Tibial nerve (tissue), 4 donors: ENCODE measurements around the gene UGT1A3. TPM values are rescaled to one million over a fixed set of nuclear protein-coding genes. Genes with fewer than 3 reads are reported as not detected.

Source experiments
- DNase-seq, 2 donors: peaks; one replicate each; pipeline ENCODE4 v3.0.0-alpha.2; 2019; ENCODE audit warnings: low spot score in 2 of 2
- H3K27ac ChIP-seq, 4 donors: fragments of 200-600 bp; sonication (generic) in 3 of 4; one replicate each; pipeline ENCODE4 v1.5.1; 2017 to 2019; ENCODE audit warnings: mild to moderate bottlenecking in 1 of 4
- H3K27me3 ChIP-seq, 2 donors: fragments of 200-600 bp; sonication (generic) in 1 of 2; one replicate each; pipeline versions ENCODE4 v1.5.1 to v1.6.0; 2017 to 2019
- H3K36me3 ChIP-seq, 3 donors: fragments of 200-600 bp; sonication (generic); one replicate each; pipeline ENCODE4 v1.5.1; 2018 to 2019
- H3K4me1 ChIP-seq, 4 donors: fragments of 200-600 bp; sonication (generic) in 3 of 4; one replicate each; pipeline ENCODE4 v1.5.1; 2017 to 2019
- H3K4me3 ChIP-seq, 4 donors: fragments of 200-600 bp; sonication (generic) in 3 of 4; one replicate each; pipeline ENCODE4 v1.5.1; 2017 to 2019; ENCODE audit warnings: mild to moderate bottlenecking in 1 of 4, moderate library complexity in 1 of 4
- H3K9me3 ChIP-seq, 4 donors: fragments of 200-600 bp; sonication (generic) in 3 of 4; one replicate each; pipeline ENCODE4 v1.5.1; 2017 to 2019
- EP300 ChIP-seq, 2 donors: sonication (generic); formaldehyde crosslinking; IDR thresholded peaks; one replicate each; pipeline ENCODE4 v1.6.1; 2017; ENCODE audit warnings: antibody characterized with exemption in 2 of 2, mild to moderate bottlenecking in 1 of 2
- POLR2A ChIP-seq, 2 donors: fragments of 450-650 bp; IDR thresholded peaks; one replicate each; pipeline ENCODE4 v1.6.1; 2017; ENCODE audit warnings: antibody characterized with exemption in 2 of 2, mild to moderate bottlenecking in 2 of 2, moderate library complexity in 2 of 2
- WGBS, 2 donors: methylation state at CpG; one replicate each; pipeline ENCODE4 v1.1.5; 2018; 5-methylcytosine and 5-hydroxymethylcytosine counted together
- total RNA-seq, 4 donors: library from RNA; depleted of rRNA; stranded (reverse); fragments of >200 nt; gene quantifications; one replicate each; pipeline ENCODE4 v1.1.0, GENCODE V29; 2016
- TF ChIP-seq, protein P1 (sequence below), 5 experiments: fragments of 200-600 bp in 3 of 5; fragments of 450-650 bp in 2 of 5; sonication (generic) in 3 of 5; IDR thresholded peaks; one replicate each; pipeline ENCODE4 v1.5.1; 2016 to 2019; ENCODE audit warnings: antibody characterized with exemption in 5 of 5, mild to moderate bottlenecking in 3 of 5, moderate library complexity in 2 of 5

Gene UGT1A3
- total RNA-seq, 4 donors from 2014 or later = not detected

DNA sequence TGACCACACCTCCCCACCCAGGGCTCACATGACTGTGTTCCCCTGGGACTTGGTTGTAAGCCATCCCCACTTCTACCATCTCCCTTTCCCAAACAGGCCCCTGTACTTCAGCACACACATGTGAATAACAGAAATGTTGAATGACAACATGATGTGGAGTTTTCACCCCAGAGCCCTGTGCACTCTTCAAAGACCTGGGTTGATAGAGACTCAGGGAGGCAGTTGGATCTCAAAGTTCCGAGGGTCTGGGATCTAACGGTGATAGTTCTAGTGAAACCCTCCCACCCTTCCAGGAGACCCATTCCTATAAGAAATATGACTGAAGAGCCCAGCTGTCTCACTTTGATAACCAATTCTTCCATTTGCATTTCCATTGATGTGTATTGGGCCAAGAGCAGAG, 49.2 kb downstream of the UGT1A3 start, which contains the start of gene MROH2A:
MROH2A (plus strand) TSS at position 301 of the 400 bp plus-strand sequence. CDS start 1,029 bp downstream, outside the sequence.
- TF ChIP-seq EP300 (IDR thresholded peaks at IDR 0.05) = no peak
- TF ChIP-seq, protein P1, sequence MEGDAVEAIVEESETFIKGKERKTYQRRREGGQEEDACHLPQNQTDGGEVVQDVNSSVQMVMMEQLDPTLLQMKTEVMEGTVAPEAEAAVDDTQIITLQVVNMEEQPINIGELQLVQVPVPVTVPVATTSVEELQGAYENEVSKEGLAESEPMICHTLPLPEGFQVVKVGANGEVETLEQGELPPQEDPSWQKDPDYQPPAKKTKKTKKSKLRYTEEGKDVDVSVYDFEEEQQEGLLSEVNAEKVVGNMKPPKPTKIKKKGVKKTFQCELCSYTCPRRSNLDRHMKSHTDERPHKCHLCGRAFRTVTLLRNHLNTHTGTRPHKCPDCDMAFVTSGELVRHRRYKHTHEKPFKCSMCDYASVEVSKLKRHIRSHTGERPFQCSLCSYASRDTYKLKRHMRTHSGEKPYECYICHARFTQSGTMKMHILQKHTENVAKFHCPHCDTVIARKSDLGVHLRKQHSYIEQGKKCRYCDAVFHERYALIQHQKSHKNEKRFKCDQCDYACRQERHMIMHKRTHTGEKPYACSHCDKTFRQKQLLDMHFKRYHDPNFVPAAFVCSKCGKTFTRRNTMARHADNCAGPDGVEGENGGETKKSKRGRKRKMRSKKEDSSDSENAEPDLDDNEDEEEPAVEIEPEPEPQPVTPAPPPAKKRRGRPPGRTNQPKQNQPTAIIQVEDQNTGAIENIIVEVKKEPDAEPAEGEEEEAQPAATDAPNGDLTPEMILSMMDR (IDR thresholded peaks at IDR 0.05) = no peak
- no peak for TF ChIP-seq POLR2A (IDR thresholded peaks at IDR 0.05)
- Histone ChIP-seq H3K27me3 (no peaks in the 10 kb centered on the region), H3K36me3 (no peaks in the 10 kb centered on the region), H3K4me3 (no peak within 1 kb of the TSS), H3K4me1 (no peaks in the 10 kb centered on the region), H3K9me3 (peaks cover 0 to 9% (median 0%) of the 10 kb centered on the region in 4 donors), H3K27ac (no peak within 1 kb of the TSS)
- WGBS, 2 donors = 80 to 86% methylated on average over 2 of the region's 2 CpGs
- no peak for DNase-seq

DNA sequence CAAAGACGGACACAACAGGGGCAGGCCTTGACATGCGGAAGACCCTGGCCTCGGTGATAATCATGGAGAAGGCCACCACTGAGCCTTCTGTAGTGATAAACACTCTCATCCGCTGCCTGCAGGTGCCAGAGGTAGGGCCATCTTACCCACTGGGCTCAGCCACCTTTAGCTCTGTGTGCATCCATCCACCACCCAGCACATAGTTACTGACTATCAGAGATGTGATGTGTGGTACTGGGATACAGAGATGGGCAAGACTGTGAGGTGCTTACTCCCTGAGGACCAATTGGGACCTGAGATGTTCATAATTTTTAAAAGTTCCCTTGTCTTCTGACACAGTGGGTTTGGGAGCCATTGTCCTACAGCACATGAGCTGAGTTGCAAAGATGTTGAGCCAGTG, 50.9 kb downstream of the UGT1A3 start:
- Histone ChIP-seq H3K4me3 (no peak overlapping the region), H3K27ac (no peak overlapping the region), H3K4me1 (no peaks in the 10 kb centered on the region), H3K9me3 (peaks cover 0 to 10% (median 0%) of the 10 kb centered on the region in 4 donors), H3K27me3 (no peaks in the 10 kb centered on the region), H3K36me3 (no peaks in the 10 kb centered on the region)
- no peak for DNase-seq
- 93 to 100% methylated on average over 4 of the region's 4 CpGs for WGBS, 2 donors
- TF ChIP-seq, protein P1 (IDR thresholded peaks at IDR 0.05) = no peak
- no peak for TF ChIP-seq EP300 (IDR thresholded peaks at IDR 0.05)

DNA sequence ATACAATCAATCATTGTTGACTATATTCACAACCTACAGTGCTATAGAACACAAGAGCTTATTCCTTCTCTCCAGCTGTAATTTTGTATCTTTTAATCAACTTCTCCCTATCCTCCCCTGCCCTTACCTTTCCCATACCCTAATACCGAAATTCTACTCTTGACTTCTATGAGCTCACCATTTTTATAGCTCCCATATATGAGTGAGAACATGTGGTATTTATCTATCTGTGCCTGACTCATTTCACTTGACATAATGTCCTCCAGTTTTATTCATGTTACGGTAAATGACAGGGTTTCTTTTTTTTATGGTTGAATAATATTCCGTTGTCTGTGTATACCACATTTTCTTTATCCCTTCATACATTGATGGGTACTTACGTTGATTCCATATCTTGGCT, 51.9 kb downstream of the UGT1A3 start:
- H3K4me3 ChIP-seq = no peak overlapping the region
- no peak for DNase-seq
- no peak overlapping the region for H3K27ac ChIP-seq
- H3K27me3 ChIP-seq = no peaks in the 10 kb centered on the region
- WGBS, 2 donors = 88 to 91% methylated on average over 4 of the region's 4 CpGs
- no peak for TF ChIP-seq POLR2A (IDR thresholded peaks at IDR 0.05)
- TF ChIP-seq, protein P1 (IDR thresholded peaks at IDR 0.05) = no peak
- TF ChIP-seq EP300 (IDR thresholded peaks at IDR 0.05) = no peak
- peaks cover 0 to 6% (median 0%) of the 10 kb centered on the region in 4 donors for H3K9me3 ChIP-seq
- H3K36me3 ChIP-seq = no peaks in the 10 kb centered on the region
- H3K4me1 ChIP-seq = no peaks in the 10 kb centered on the region

DNA sequence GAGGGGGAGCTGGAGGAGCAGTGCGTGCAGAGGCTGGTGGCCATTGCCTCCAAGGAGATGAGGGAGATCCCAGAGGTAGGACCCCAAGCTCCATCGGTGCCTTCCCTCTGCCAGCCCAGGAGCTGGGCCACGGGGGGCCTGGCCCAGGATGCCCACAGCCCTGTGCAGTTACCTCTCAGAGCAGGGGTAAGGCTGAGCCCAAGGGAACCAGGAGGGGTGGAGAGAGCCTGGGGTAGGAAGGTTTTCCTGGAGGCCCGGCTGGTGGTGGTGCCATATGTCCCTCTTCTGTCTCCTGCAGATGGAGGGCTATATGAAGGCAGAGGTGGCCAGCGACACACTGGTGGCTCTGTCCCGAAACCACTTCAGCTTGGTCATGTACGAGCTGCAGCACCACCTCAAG, 60.7 kb downstream of the UGT1A3 start:
- DNase-seq = no peak
- Histone ChIP-seq H3K27ac (no peak overlapping the region), H3K9me3 (peaks cover 0 to 7% (median 0%) of the 10 kb centered on the region in 4 donors), H3K36me3 (no peaks in the 10 kb centered on the region), H3K4me3 (no peak overlapping the region), H3K4me1 (no peaks in the 10 kb centered on the region), H3K27me3 (no peaks in the 10 kb centered on the region)
- TF ChIP-seq EP300 (IDR thresholded peaks at IDR 0.05) = no peak
- TF ChIP-seq, protein P1 (IDR thresholded peaks at IDR 0.05) = no peak
- no peak for TF ChIP-seq POLR2A (IDR thresholded peaks at IDR 0.05)
- 85 to 94% methylated on average over 7 of the region's 7 CpGs for WGBS, 2 donors

DNA sequence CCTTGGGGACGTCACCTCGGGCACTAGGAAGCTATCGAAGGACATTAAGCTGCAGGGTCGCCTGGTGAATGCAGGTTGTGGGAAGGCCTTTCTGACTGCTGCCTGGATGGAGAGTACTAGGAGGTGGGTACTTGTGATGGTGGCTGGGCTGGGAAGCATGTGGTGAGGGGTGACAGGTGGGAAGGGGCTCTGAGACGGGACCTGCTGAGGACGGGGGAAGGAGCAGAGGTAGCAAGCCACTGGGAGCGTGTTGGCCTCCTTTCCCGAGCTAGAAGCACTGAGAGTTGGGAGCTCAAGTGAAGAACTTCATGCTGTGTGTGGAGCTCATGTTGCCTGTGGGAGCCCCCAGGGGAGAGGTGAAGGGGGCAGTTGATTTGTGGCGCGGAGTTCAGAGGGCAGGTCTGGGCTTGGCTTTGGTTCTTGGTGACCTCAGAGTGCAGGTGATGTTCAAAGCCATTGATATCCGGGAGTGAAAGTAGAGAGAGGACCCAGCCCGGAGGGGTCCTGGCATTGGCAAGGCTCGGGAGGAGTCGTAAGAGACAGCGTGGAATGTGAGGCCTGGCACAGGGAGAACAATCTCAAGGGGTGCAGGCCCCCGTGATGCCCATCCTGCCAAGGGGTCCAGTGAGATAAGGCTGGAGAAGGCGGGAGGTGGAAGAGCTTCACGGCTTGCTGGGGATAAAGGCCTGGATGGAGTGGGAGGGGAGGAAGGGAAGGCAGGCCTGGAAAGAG, 62.5 kb downstream of the UGT1A3 start:
- no peak for TF ChIP-seq POLR2A (IDR thresholded peaks at IDR 0.05)
- no peak for TF ChIP-seq EP300 (IDR thresholded peaks at IDR 0.05)
- TF ChIP-seq, protein P1 (IDR thresholded peaks at IDR 0.05) = no peak
- Histone ChIP-seq H3K4me1 (no peaks in the 10 kb centered on the region), H3K27me3 (no peaks in the 10 kb centered on the region), H3K4me3 (no peak overlapping the region), H3K9me3 (peaks cover 0 to 4% (median 0%) of the 10 kb centered on the region in 4 donors), H3K36me3 (no peaks in the 10 kb centered on the region), H3K27ac (no peak overlapping the region)
- DNase-seq = no peak
- 83 to 84% methylated on average over 18 of the region's 18 CpGs for WGBS, 2 donors
